Esophagus muscularis mucosa (tissue), 3 donors: ENCODE measurements around the gene AKAP13.

Experiments
- POLR2A ChIP-seq: fragments of 450-650 bp; IDR thresholded peaks from one replicate; pipeline ENCODE4 v1.6.1; 2017; ENCODE audit warnings: antibody characterized with exemption, moderate library complexity, mild to moderate bottlenecking, low read depth
- POLR2AphosphoS5 ChIP-seq, 2 donors: sonication (generic); formaldehyde crosslinking; IDR thresholded peaks; one replicate each; pipeline ENCODE4 v1.6.1; 2017; ENCODE audit warnings: antibody characterized with exemption in 2 of 2
- TF ChIP-seq, protein P1 (sequence below), 3 experiments: fragments of 200-600 bp in 2 of 3; fragments of 450-650 bp in 1 of 3; sonication (generic) in 2 of 3; IDR thresholded peaks; one replicate each; pipeline ENCODE4 v1.5.1; 2017 to 2019; ENCODE audit warnings: antibody characterized with exemption in 3 of 3, mild to moderate bottlenecking in 2 of 3, moderate library complexity in 1 of 3

DNA sequence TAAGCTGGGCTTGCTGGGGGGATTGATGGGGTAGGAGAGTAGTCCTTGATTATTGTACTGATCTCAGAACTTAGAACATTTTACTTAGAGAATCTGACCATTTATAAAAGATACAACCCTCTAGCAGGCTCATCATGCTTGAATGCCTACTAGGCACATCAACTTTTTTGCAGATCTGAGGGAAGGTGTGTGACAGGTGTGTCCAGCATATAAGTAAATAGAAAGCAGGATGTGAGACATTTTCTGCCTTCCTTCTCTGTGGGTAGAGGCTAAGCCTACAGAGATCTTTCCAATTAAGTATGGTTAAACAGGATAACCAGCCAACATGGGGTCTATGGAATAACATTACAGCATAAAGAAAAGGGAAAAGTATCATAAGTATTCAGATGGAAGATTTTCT is 159.1 kb downstream of the AKAP13 start:
- TF ChIP-seq, protein P1, sequence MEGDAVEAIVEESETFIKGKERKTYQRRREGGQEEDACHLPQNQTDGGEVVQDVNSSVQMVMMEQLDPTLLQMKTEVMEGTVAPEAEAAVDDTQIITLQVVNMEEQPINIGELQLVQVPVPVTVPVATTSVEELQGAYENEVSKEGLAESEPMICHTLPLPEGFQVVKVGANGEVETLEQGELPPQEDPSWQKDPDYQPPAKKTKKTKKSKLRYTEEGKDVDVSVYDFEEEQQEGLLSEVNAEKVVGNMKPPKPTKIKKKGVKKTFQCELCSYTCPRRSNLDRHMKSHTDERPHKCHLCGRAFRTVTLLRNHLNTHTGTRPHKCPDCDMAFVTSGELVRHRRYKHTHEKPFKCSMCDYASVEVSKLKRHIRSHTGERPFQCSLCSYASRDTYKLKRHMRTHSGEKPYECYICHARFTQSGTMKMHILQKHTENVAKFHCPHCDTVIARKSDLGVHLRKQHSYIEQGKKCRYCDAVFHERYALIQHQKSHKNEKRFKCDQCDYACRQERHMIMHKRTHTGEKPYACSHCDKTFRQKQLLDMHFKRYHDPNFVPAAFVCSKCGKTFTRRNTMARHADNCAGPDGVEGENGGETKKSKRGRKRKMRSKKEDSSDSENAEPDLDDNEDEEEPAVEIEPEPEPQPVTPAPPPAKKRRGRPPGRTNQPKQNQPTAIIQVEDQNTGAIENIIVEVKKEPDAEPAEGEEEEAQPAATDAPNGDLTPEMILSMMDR (IDR thresholded peaks at IDR 0.05), result no peak
- TF ChIP-seq POLR2A, result no peak
- TF ChIP-seq POLR2AphosphoS5 (IDR thresholded peaks at IDR 0.05), result no peak
